KOPT-K1 (cell line): ENCODE data around the gene SSBP3.
"Not testable (repeated sequence)": the region's sequence is repeated elsewhere in the genome, so short reads cannot be mapped to it uniquely, and the experiment has no call there.

Source experiments
- H3K27ac ChIP-seq: fragments of 200-600 bp; sonication (generic); 2 replicates; pipeline ENCODE4 v1.5.1; 2016; ENCODE audit warnings: antibody characterized with exemption, mild to moderate bottlenecking, low read depth, low read length; ENCODE audit not compliant: poor library complexity, severe bottlenecking
- H3K36me3 ChIP-seq: fragments of 200-600 bp; sonication (generic); 2 replicates; pipeline ENCODE4 v1.5.1; 2017; ENCODE audit warnings: antibody characterized with exemption, mild to moderate bottlenecking, low read length, moderate library complexity; ENCODE audit not compliant: insufficient read depth
- H3K9me3 ChIP-seq: fragments of 200-600 bp; sonication (generic); 2 replicates; pipeline ENCODE4 v1.5.1; 2017; ENCODE audit warnings: antibody characterized with exemption, low read length, mild to moderate bottlenecking; ENCODE audit not compliant: insufficient read depth, poor library complexity, severe bottlenecking

Gene SSBP3

DNA sequence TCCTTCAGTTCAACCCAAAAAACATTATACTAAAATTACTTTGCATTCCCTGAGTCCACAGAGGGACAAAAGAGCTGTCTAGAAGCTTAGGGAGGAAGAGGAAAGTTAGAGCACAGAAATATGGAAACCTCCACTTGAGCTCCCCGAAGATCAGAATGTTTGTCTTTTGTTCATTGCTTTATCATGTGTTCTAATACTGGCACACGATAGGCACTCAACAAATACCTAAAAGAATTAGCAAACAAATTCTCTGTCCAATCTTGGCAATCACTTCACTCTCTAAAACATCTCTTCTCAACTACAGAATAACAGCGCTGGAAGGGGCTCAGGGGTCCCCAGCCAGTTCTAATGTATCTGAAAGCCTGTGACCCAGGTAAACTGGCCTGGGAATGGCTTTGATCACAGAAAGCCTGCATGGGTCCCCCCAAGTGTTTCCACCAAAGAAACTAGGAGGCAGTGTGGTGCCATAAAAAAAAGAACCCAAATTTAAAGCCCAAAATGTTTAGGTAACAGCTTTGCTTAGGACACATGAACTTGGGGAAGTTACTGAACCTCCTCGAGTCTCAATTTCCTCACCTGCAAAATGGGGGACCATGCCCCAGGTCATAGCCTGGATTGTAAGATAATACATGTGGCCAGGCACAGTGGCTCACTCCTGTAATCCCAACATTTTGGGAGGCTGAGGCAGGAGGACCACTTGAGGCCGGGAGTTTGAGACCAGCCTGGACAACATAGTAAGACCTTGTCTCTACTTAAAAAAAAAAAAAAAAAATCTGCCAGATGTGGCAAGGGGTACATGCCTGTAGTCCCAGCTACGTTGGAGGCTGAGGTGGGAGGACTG, 45.8 kb downstream of the SSBP3 start:
- H3K9me3 ChIP-seq = no peaks in the 10 kb centered on the region
- H3K36me3 ChIP-seq = peaks cover 68% of the 10 kb centered on the region
- H3K27ac ChIP-seq = no peak overlapping the region

DNA sequence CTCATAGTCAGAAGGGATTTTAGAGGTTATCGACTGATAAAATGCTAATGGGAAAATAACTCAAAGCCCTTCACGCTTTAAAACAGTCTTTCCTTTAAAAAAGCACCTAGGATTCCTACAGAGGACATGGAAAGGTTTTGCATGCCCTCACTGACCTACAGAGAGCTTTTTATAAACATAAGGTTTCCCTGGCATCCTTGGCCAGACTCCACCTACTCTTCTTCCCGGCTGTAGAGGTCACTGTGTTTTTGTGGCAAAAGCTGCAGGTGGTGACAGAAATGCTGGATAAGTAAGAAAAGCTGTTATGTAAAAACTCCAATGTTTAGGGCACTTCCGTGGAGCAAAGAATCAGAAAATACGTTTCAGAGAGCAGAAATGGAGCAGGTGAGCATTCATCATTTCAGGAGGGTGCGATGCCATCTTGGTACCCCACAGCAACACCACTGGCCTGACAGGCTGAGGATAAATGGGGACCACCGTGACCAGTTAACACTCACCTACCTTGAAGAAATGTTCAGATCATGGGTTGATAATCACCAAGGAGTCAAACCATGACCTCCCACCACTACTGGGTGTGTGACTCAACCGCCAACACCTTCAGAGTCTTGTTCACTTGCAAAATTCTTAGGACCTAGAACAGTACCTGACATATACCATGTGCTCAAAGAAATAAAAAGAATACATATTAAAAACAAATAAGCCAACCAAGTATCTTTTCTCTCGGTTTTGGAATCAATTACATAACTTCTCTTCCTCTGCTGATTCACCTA, 46.6 kb downstream of the SSBP3 start:
- Histone ChIP-seq H3K36me3 (peaks cover 62% of the 10 kb centered on the region), H3K27ac (no peak overlapping the region), H3K9me3 (no peaks in the 10 kb centered on the region)

- Histone ChIP-seq H3K36me3 (peaks cover 63% of the 10 kb centered on the region), H3K9me3 (no peaks in the 10 kb centered on the region), H3K27ac (no peak overlapping the region)
Observed at GRCh38 chr1:54358503-54359168, 47.6 kb downstream of the SSBP3 start.

DNA sequence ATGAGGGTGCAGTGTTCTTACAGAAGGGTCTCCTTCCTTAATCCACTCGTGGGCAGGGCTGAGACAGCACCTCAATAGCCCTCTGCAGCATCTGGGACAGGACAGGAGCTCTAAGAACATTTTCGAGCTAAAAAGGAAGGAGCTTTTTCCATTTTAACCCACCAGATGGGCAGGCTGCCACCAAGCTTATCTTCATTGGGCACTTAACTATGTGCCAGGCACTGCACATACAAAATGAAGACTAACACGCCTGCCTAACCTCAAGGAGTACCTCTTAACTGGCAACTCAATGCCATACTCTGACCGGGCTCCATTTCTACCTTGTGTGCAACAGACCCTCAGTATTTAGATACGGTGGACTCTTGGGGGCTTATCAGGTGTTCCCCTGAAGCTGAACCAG, 48.2 kb downstream of the SSBP3 start:
- no peak overlapping the region for H3K27ac ChIP-seq
- H3K9me3 ChIP-seq = no peaks in the 10 kb centered on the region
- peaks cover 66% of the 10 kb centered on the region for H3K36me3 ChIP-seq

GRCh38 chr1:54356680-54357147, 49.5 kb downstream of the SSBP3 start:
- Histone ChIP-seq H3K9me3 (no peaks in the 10 kb centered on the region), H3K27ac (peak overlapping the region; percentile 1), H3K36me3 (peaks cover 75% of the 10 kb centered on the region)

DNA sequence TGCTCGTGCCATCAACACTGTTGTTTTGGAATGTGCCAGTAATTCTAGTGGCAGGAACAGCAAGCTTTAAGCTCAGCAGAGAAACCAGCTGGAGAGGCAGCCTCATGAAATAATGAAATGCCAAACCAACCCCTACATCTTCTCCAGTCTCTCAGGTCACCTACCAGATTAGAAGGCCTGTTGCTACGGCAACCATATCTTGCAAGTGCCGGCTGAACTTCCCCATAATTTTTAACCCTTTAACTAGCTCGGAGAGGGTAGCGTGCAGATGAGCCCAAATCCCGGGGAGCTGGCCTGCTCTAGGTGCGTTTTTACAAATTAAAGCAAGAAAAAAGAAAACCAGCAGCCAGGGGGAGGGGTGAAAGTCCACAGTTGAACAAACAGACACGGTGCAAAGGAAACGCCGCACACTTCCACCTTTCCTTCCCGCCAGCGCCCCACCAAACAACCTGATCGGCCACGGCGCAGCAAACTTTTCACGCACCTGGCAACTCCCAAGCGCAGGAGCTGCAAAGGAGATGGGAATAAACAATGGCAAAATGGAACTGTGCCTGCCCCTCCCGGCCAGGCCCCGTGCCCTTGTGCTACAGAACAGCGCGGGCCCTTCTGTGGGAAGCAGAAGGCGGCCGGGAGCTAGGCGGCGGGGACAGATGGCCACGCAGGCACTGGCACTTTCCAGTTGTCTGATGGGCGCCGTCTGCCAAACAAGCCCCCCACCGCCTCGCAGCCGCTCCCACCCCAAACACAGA, 50.1 kb downstream of the SSBP3 start:
- Histone ChIP-seq H3K36me3 (peaks cover 81% of the 10 kb centered on the region), H3K9me3 (no peaks in the 10 kb centered on the region), H3K27ac (no peak overlapping the region)

DNA sequence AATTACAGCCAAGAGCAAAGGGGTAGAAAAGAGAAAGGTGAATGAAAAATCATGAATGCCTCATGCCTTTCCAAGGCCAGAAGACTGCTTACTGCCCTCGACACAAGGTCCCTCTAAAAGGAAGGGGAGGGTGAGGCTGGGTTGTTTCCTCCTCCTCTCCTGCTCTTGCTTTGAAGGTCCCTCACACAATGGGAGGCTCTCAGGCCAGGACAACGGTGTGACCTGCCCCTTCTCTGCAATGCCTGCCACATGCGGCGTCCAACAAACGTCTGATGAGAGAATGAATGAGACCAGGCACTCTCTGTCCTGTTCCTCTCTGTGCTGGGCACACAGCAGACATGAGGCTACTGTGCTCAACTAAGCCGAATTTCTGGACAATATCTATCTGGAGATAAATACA, 51.3 kb downstream of the SSBP3 start:
- Histone ChIP-seq H3K9me3 (no peaks in the 10 kb centered on the region), H3K27ac (no peak overlapping the region), H3K36me3 (peaks cover 90% of the 10 kb centered on the region)

DNA sequence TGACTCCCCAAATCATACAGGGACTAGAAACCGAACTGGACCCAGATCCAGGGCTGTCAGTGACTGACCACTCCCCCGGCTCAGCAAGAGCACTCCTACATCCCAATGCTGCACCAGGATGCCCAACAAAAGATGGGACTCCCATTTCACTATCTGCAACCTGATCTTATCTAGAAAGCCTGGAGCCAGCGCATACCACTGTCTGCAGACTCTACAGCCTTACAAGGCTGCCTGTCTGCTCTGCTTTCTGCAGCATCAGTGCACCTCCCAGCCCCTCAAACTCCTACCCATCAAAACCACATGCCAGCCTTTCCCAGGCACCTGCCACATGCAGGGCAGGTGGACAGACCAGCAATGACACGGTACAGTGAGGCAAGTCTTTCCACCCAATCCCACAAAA, 52.2 kb downstream of the SSBP3 start:
- Histone ChIP-seq H3K9me3 (no peaks in the 10 kb centered on the region), H3K27ac (peak overlapping the region; percentile 14), H3K36me3 (peaks cover 90% of the 10 kb centered on the region)

DNA sequence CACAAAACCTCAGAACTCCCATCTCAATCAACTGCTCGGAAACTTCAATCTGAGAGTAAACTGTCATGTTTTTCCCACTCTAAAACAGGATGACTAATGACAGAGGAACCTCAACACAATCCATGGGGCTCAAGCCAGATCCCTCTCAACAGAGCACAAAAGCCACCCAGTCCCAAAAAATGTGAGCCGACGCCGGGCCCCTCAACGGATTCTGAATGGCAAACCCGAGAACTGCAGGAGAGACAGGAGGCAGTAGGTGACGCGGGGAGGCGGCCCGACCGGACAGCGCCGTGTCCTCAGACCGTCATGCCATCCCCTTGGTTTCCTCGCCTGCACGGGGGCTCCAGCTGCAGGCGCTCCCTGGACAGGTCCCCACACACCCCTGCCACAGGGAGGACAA, 53.4 kb downstream of the SSBP3 start:
- H3K9me3 ChIP-seq = no peaks in the 10 kb centered on the region
- no peak overlapping the region for H3K27ac ChIP-seq
- H3K36me3 ChIP-seq = peaks cover 86% of the 10 kb centered on the region

DNA sequence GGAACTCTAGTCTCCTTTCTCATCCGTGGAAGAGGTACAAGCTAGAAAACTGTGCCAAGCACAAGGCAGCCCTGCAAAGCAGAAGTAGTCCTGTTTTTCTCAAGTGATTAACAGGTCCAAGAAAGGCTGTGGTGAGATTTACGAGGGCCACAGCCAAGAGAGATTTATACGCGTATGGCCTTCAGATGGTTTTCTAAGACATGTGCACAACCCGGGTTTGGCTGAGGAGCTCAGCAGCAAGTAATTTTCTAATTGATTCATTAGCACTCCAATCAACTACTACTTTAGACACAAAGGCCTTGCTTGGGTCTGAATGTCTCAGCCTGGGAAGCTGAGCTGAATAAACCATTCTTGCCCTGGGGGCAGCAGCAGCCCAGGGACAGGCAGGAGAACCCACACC, 55.8 kb downstream of the SSBP3 start:
- Histone ChIP-seq H3K9me3 (no peaks in the 10 kb centered on the region), H3K36me3 (peaks cover 62% of the 10 kb centered on the region), H3K27ac (no peak overlapping the region)

- H3K9me3 ChIP-seq = no peaks in the 10 kb centered on the region
- H3K36me3 ChIP-seq = peaks cover 70% of the 10 kb centered on the region
- no peak overlapping the region for H3K27ac ChIP-seq
Observed at GRCh38 chr1:54348700-54349021, 57.5 kb downstream of the SSBP3 start.

GRCh38 chr1:54347955-54348699, 58.1 kb downstream of the SSBP3 start:
- Histone ChIP-seq H3K9me3 (no peaks in the 10 kb centered on the region), H3K36me3 (peaks cover 69% of the 10 kb centered on the region), H3K27ac (no peak overlapping the region)

DNA sequence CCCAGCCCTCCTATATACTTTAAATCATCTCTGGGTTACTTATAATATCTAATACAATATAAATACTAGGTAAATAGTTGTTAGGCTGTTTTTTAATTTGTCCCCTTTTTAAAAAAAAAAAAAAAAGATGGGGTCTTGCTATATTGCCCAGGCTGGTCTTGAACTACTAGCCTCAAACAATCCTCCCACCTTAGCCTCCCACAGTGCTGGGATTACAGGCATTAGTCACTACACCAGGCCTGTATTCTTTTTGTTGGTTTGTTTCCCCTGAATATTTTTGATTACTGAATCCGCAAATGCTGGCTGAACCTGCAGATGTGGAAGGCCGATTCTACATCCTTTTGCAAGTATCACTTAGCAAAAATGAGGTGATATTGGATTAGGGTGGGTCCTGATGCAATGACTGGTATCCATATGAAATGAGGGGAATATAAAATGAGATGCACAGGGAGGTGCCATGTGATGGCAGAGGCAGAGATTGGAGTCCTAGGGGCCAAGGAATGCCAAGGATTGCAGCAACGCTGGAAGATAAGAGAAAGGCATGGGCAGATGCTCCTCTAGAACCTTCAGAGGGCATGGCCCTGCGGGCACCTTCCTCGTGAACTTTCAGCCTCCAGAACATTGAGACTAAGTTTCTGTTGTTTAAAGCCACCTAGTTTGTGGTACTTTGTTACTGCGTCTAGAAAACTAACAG, 58.8 kb downstream of the SSBP3 start:
- H3K36me3 ChIP-seq = peaks cover 63% of the 10 kb centered on the region
- no peak overlapping the region for H3K27ac ChIP-seq
- H3K9me3 ChIP-seq = no peaks in the 10 kb centered on the region

DNA sequence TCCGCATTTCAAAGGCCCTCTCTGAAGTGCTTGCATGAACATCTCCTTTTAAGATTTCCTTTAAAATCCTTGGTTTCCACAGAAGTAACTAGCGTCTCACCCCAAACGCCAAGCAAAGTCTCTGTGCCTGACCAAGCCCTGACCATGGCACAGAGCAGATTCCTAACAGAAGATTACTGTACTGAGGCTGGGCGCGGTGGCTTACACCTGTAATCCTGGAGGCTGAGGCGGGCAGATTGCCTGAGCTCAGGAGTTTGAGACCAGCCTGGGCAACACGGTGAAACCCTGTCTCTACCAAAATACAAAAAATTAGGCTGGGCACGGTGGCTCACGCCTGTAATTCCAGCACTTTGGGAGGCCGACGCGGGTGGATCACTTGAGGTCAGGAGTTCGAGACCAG, 60.6 kb downstream of the SSBP3 start:
- peaks cover 60% of the 10 kb centered on the region for H3K36me3 ChIP-seq
- not testable (repeated sequence) for H3K9me3 ChIP-seq, H3K27ac ChIP-seq
